HG03342 (cell line): ENCODE measurements around the gene SGTA.
A peak's percentile ranks its signal among the peaks of the same experiment; 100 is the strongest.
"Not testable (repeated sequence)": the region's sequence is repeated elsewhere in the genome, so short reads cannot be mapped to it uniquely, and the experiment has no call there.

Experiments
- ATAC-seq: cut with Tn5 transposase; IDR thresholded peaks from one replicate; pipeline ENCODE4 v1.9.1; 2021; ENCODE audit warnings: mild to moderate bottlenecking, moderate library complexity; ENCODE audit not compliant: unreplicated experiment

Gene SGTA

GRCh38 chr19:2782936-2783780, at the start of gene SGTA:
TSS of gene SGTA (minus strand) at chr19:2783273. CDS start at chr19:2769068, 14,205 bp downstream.
- ATAC-seq = peak; percentile 75

- ATAC-seq = no peak
Observed at GRCh38 chr19:2827840-2828489, 44.9 kb upstream of the SGTA start.

- ATAC-seq = no peak
Observed at GRCh38 chr19:2827022-2827421, 43.9 kb upstream of the SGTA start.

- no peak for ATAC-seq
Observed at GRCh38 chr19:2824129-2824528, 41.1 kb upstream of the SGTA start.

GRCh38 chr19:2823646-2824045, 40.6 kb upstream of the SGTA start:
- no peak for ATAC-seq

GRCh38 chr19:2822846-2823245, 39.8 kb upstream of the SGTA start:
- ATAC-seq = no peak

GRCh38 chr19:2820112-2820702, 37.1 kb upstream of the SGTA start:
- ATAC-seq = no peak

- peak; percentile 89 for ATAC-seq
Observed at GRCh38 chr19:2819540-2820111, 36.6 kb upstream of the SGTA start, which contains the start of gene ZNF554. TSS of gene ZNF554 (plus strand) at chr19:2819868. CDS start at chr19:2820072, 204 bp downstream.

GRCh38 chr19:2817237-2817829, 34.3 kb upstream of the SGTA start:
- not testable (repeated sequence) for ATAC-seq

- no peak for ATAC-seq
Observed at GRCh38 chr19:2816641-2817040, 33.6 kb upstream of the SGTA start.

GRCh38 chr19:2815923-2816322, 32.9 kb upstream of the SGTA start:
- ATAC-seq = no peak

- ATAC-seq = no peak
Observed at GRCh38 chr19:2815191-2815614, 32.1 kb upstream of the SGTA start.

GRCh38 chr19:2814426-2814825, 31.4 kb upstream of the SGTA start:
- ATAC-seq = no peak

- ATAC-seq = no peak
Observed at GRCh38 chr19:2813235-2814160, 30.4 kb upstream of the SGTA start.

GRCh38 chr19:2812414-2813234, 29.6 kb upstream of the SGTA start:
- no peak for ATAC-seq

GRCh38 chr19:2811735-2812413, 28.8 kb upstream of the SGTA start:
- ATAC-seq = no peak

GRCh38 chr19:2811221-2811722, 28.2 kb upstream of the SGTA start:
- ATAC-seq = no peak
